Tibial artery (tissue), 4 donors: ENCODE results near the gene ITGB6.
"Not testable (repeated sequence)": the region's sequence is repeated elsewhere in the genome, so short reads cannot be mapped to it uniquely, and the experiment has no call there.

Source experiments
- DNase-seq, 2 donors: peaks; one replicate each; pipeline ENCODE4 v3.0.0-alpha.2; 2019
- H3K27ac ChIP-seq, 2 donors: fragments of 200-600 bp; sonication (generic) in 1 of 2; 1 replicate in 1 of 2; 2 replicates in 1 of 2; pipeline ENCODE4 v1.5.1; 2018 to 2019; ENCODE audit warnings: mild to moderate bottlenecking in 1 of 2
- H3K27me3 ChIP-seq, 2 donors: fragments of 200-600 bp; sonication (generic) in 1 of 2; one replicate each; pipeline versions ENCODE4 v1.5.1 to v1.6.0; 2016 to 2019
- H3K36me3 ChIP-seq, 3 donors: fragments of 200-600 bp; sonication (generic) in 2 of 3; one replicate each; pipeline ENCODE4 v1.5.1; 2016 to 2019; ENCODE audit warnings: mild to moderate bottlenecking in 2 of 3
- H3K4me1 ChIP-seq, 4 donors: fragments of 200-600 bp; sonication (generic) in 2 of 4; 1 replicate in 3 of 4; 2 replicates in 1 of 4; pipeline ENCODE4 v1.5.1; 2016 to 2019
- H3K4me3 ChIP-seq, 2 donors: fragments of 200-600 bp; sonication (generic) in 1 of 2; 1 replicate in 1 of 2; 2 replicates in 1 of 2; pipeline ENCODE4 v1.5.1; 2018 to 2019; ENCODE audit warnings: mild to moderate bottlenecking in 2 of 2
- H3K9me3 ChIP-seq, 3 donors: fragments of 200-600 bp; sonication (generic) in 1 of 3; one replicate each; pipeline ENCODE4 v1.5.1; 2016 to 2019
- CTCF ChIP-seq, 2 experiments: fragments of 200-600 bp in 1 of 2; fragments of 450-650 bp in 1 of 2; IDR thresholded peaks; one replicate each; pipeline ENCODE4 v1.5.1; 2017 to 2019; ENCODE audit warnings: antibody characterized with exemption in 2 of 2, mild to moderate bottlenecking in 1 of 2, moderate library complexity in 1 of 2
- intact Hi-C: fragments of 100-400 bp; cut with DNase I; formaldehyde crosslinking; loops from one replicate; pipeline ENCODE4 v1.15.0; 2023; ENCODE audit warnings: low total_unique reads

Gene ITGB6

GRCh38 chr2:160132761-160133160 lies 67.3 kb downstream of the ITGB6 start:
- H3K4me1 ChIP-seq = no peaks in the 10 kb centered on the region
- H3K36me3 ChIP-seq = no peaks in the 10 kb centered on the region
- H3K27ac ChIP-seq = no peak overlapping the region
- intact Hi-C loops = no loop called here
- H3K4me3 ChIP-seq = no peak overlapping the region
- H3K27me3 ChIP-seq = no peaks in the 10 kb centered on the region
- H3K9me3 ChIP-seq = no peaks in the 10 kb centered on the region
- no peak for DNase-seq
- no peak for TF ChIP-seq CTCF (IDR thresholded peaks at IDR 0.05)

GRCh38 chr2:160126756-160127155 lies 73.3 kb downstream of the ITGB6 start:
- Histone ChIP-seq H3K4me1 (no peaks in the 10 kb centered on the region), H3K36me3 (no peaks in the 10 kb centered on the region), H3K4me3 (no peak overlapping the region), H3K27me3 (no peaks in the 10 kb centered on the region), H3K27ac (no peak overlapping the region), H3K9me3 (no peaks in the 10 kb centered on the region)
- no peak for DNase-seq
- intact Hi-C loops = no loop called here
- TF ChIP-seq CTCF (IDR thresholded peaks at IDR 0.05) = no peak

GRCh38 chr2:160126315-160126714 lies 73.8 kb downstream of the ITGB6 start:
- no peaks in the 10 kb centered on the region for H3K4me1 ChIP-seq
- H3K36me3 ChIP-seq = no peaks in the 10 kb centered on the region
- no peak for TF ChIP-seq CTCF (IDR thresholded peaks at IDR 0.05)
- H3K27ac ChIP-seq = no peak overlapping the region
- H3K9me3 ChIP-seq = no peaks in the 10 kb centered on the region
- intact Hi-C loops = no loop called here
- H3K27me3 ChIP-seq = no peaks in the 10 kb centered on the region
- DNase-seq = no peak
- H3K4me3 ChIP-seq = no peak overlapping the region

- H3K36me3 ChIP-seq = no peaks in the 10 kb centered on the region
- no peaks in the 10 kb centered on the region for H3K4me1 ChIP-seq
- TF ChIP-seq CTCF (IDR thresholded peaks at IDR 0.05) = no peak
- DNase-seq = no peak
- no peaks in the 10 kb centered on the region for H3K27me3 ChIP-seq
- no peak overlapping the region for H3K27ac ChIP-seq
- H3K4me3 ChIP-seq = no peak overlapping the region
- no peaks in the 10 kb centered on the region for H3K9me3 ChIP-seq
- intact Hi-C loops = no loop called here
Measured at GRCh38 chr2:160125828-160126227, 74.2 kb downstream of the ITGB6 start.

- H3K36me3 ChIP-seq = no peaks in the 10 kb centered on the region
- H3K27ac ChIP-seq = no peak overlapping the region
- H3K4me1 ChIP-seq = no peaks in the 10 kb centered on the region
- intact Hi-C loops = no loop called here
- H3K27me3 ChIP-seq = no peaks in the 10 kb centered on the region
- DNase-seq = no peak
- no peak overlapping the region for H3K4me3 ChIP-seq
- no peaks in the 10 kb centered on the region for H3K9me3 ChIP-seq
- TF ChIP-seq CTCF (IDR thresholded peaks at IDR 0.05) = no peak
Measured at GRCh38 chr2:160125366-160125765, 74.7 kb downstream of the ITGB6 start.

GRCh38 chr2:160124571-160124970 lies 75.5 kb downstream of the ITGB6 start:
- no peaks in the 10 kb centered on the region for H3K4me1 ChIP-seq
- intact Hi-C loops = no loop called here
- DNase-seq = no peak
- no peaks in the 10 kb centered on the region for H3K36me3 ChIP-seq
- no peaks in the 10 kb centered on the region for H3K27me3 ChIP-seq
- H3K9me3 ChIP-seq = no peaks in the 10 kb centered on the region
- no peak for TF ChIP-seq CTCF (IDR thresholded peaks at IDR 0.05)
- H3K27ac ChIP-seq = no peak overlapping the region
- no peak overlapping the region for H3K4me3 ChIP-seq

GRCh38 chr2:160114721-160115120 lies 85.4 kb downstream of the ITGB6 start:
- H3K4me1 ChIP-seq, H3K9me3 ChIP-seq, H3K27ac ChIP-seq, H3K36me3 ChIP-seq, intact Hi-C loops, H3K4me3 ChIP-seq, H3K27me3 ChIP-seq, DNase-seq: not testable (repeated sequence)
